Astrocyte of the spinal cord (primary cell): ENCODE measurements around the gene RANBP9.

ENCODE experiments used
- DNase-seq: peaks from one replicate; pipeline ENCODE4 v3.0.0; 2011; ENCODE audit warnings: low read depth, low spot score
- H3K4me3 ChIP-seq: 2 replicates; pipeline ENCODE4 v1.5.1; 2011; ENCODE audit warnings: low read depth, mild to moderate bottlenecking, low read length, moderate library complexity
- CTCF ChIP-seq: IDR thresholded peaks from 2 replicates; pipeline ENCODE4 v1.5.1; 2012; ENCODE audit warnings: low read depth, mild to moderate bottlenecking, low read length, inconsistent platforms
- in situ Hi-C: cut with HindIII; loops from 2 replicates; pipeline ENCODE4 v1.10.0; 2017; ENCODE audit warnings: low sequenced_read_pairs

The RANBP9 gene

GRCh38 chr6:13689511-13690256 lies 22.0 kb downstream of the RANBP9 start:
- H3K4me3 ChIP-seq: no peak overlapping the region
- in situ Hi-C loops: no loop called here
- no peak for TF ChIP-seq CTCF
- DNase-seq: no peak

GRCh38 chr6:13688692-13689196 lies 22.9 kb downstream of the RANBP9 start:
- no peak overlapping the region for H3K4me3 ChIP-seq
- DNase-seq: no peak
- in situ Hi-C loops: no loop called here
- TF ChIP-seq CTCF: no peak

GRCh38 chr6:13687917-13688351 lies 23.7 kb downstream of the RANBP9 start:
- in situ Hi-C loops: no loop called here

GRCh38 chr6:13684855-13685254 lies 26.8 kb downstream of the RANBP9 start:
- in situ Hi-C loops: no loop called here
- no peak overlapping the region for H3K4me3 ChIP-seq
- TF ChIP-seq CTCF: no peak
- DNase-seq: no peak

More at GRCh38 chr6:13687917-13688351, 23.7 kb downstream of the RANBP9 start:
- no peak for TF ChIP-seq CTCF
- no peak for DNase-seq
- H3K4me3 ChIP-seq: no peak overlapping the region

GRCh38 chr6:13683038-13683437 lies 28.6 kb downstream of the RANBP9 start:
- no peak for TF ChIP-seq CTCF
- no peak overlapping the region for H3K4me3 ChIP-seq
- in situ Hi-C loops: no loop called here
- no peak for DNase-seq

GRCh38 chr6:13682346-13682745 lies 29.3 kb downstream of the RANBP9 start:
- no peak for TF ChIP-seq CTCF
- in situ Hi-C loops: no loop called here
- no peak overlapping the region for H3K4me3 ChIP-seq
- no peak for DNase-seq
